Activated B cell treated with CpG ODN at 0.5 μM for 24 hours (primary cell): Measurements from ENCODE around the gene TRIP10. TPM values are rescaled to one million over a fixed set of nuclear protein-coding genes. Genes with fewer than 3 reads are reported as not detected.
"Not testable (repeated sequence)": the region's sequence is repeated elsewhere in the genome, so short reads cannot be mapped to it uniquely, and the experiment has no call there.

Experiments used
- ATAC-seq: fragments of 200-7000 bp; cut with Tn5 transposase; one replicate; pipeline ENCODE4 v1.10.0; 2021; ENCODE audit warnings: low read depth, mild to moderate bottlenecking, moderate library complexity
- CTCF ChIA-PET: fragments of 350-600 bp; sonication (Branson Sonifier 250); formaldehyde crosslinking; loops from one replicate; lab custom pipeline; 2021; ENCODE audit warnings: antibody characterized with exemption; lab: Charles Lee
- POLR2A ChIA-PET: fragments of 350-600 bp; sonication (Branson Sonifier 250); formaldehyde crosslinking; loops from one replicate; lab custom pipeline; 2021; ENCODE audit warnings: antibody characterized with exemption; lab: Charles Lee
- DNase-seq: peaks from one replicate; pipeline ENCODE4 v3.0.0; 2022
- H3K27ac Mint-ChIP-seq: one replicate; pipeline ENCODE4 v1.8.0; 2020; ENCODE audit warnings: mixed read lengths
- H3K27me3 Mint-ChIP-seq: one replicate; pipeline ENCODE4 v1.8.0; 2021; ENCODE audit warnings: mixed read lengths
- H3K36me3 Mint-ChIP-seq: one replicate; pipeline ENCODE4 v1.8.0; 2021; ENCODE audit warnings: low read depth, mixed read lengths
- H3K4me1 Mint-ChIP-seq: one replicate; pipeline ENCODE4 v1.8.0; 2021; ENCODE audit warnings: mixed read lengths
- H3K4me3 Mint-ChIP-seq: one replicate; pipeline ENCODE4 v1.8.0; 2020; ENCODE audit warnings: mild to moderate bottlenecking, mixed read lengths
- H3K9me3 Mint-ChIP-seq: one replicate; pipeline ENCODE4 v1.8.0; 2020; ENCODE audit warnings: mixed read lengths
- intact Hi-C: fragments of 100-400 bp; cut with micrococcal nuclease; formaldehyde crosslinking; loops from one replicate; pipeline ENCODE4 v1.15.1; 2024
- total RNA-seq: library from RNA; stranded (reverse); gene quantifications from 2 replicates; pipeline ENCODE4 v1.2.3, GENCODE V29; 2022
- TF ChIP-seq, protein P1 (sequence below): fragments of 200-600 bp; IDR thresholded peaks from one replicate; pipeline ENCODE4 v1.8.0; 2022; ENCODE audit warnings: antibody characterized with exemption, mild to moderate bottlenecking

TRIP10 gene
- total RNA-seq, 1 donor from 2014 or later, result 101 TPM

DNA sequence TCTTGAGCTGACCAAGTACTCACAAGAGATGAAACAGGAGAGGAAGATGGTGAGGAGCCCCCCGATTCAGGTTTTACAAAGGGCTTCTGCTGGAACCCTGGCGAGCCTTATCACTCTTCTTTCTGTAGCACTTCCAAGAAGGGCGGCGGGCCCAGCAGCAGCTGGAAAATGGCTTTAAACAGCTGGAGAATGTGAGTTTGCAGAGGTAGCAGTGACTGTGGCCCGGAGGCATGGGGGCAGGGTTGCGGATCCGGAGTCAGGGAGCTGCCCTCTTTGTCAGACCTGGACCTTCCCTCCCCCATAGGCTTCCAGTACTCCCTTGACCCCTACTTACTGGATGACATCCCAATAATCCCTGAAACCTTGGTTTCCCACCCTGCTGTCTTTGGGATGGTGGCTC lies 3.6 kb downstream of the TRIP10 start:
- Mint-ChIP-seq H3K27ac (no peak overlapping the region), H3K36me3 (peaks cover 60% of the 10 kb centered on the region), H3K9me3 (no peaks in the 10 kb centered on the region), H3K27me3 (no peaks in the 10 kb centered on the region), H3K4me1 (peaks cover 24% of the 10 kb centered on the region), H3K4me3 (no peak overlapping the region)
- TF ChIP-seq, protein P1, sequence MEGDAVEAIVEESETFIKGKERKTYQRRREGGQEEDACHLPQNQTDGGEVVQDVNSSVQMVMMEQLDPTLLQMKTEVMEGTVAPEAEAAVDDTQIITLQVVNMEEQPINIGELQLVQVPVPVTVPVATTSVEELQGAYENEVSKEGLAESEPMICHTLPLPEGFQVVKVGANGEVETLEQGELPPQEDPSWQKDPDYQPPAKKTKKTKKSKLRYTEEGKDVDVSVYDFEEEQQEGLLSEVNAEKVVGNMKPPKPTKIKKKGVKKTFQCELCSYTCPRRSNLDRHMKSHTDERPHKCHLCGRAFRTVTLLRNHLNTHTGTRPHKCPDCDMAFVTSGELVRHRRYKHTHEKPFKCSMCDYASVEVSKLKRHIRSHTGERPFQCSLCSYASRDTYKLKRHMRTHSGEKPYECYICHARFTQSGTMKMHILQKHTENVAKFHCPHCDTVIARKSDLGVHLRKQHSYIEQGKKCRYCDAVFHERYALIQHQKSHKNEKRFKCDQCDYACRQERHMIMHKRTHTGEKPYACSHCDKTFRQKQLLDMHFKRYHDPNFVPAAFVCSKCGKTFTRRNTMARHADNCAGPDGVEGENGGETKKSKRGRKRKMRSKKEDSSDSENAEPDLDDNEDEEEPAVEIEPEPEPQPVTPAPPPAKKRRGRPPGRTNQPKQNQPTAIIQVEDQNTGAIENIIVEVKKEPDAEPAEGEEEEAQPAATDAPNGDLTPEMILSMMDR, result no peak
- intact Hi-C loops, result no loop called here
- DNase-seq, result no peak
- ChIA-PET CTCF (no interaction called here), POLR2A (interaction anchor here (1.5 to 1.8 kb wide), 2 partner anchors 9 to 59 kb away, joined by 3 read pairs; no protein-coding TSS in a partner anchor)
- ATAC-seq, result no peak

DNA sequence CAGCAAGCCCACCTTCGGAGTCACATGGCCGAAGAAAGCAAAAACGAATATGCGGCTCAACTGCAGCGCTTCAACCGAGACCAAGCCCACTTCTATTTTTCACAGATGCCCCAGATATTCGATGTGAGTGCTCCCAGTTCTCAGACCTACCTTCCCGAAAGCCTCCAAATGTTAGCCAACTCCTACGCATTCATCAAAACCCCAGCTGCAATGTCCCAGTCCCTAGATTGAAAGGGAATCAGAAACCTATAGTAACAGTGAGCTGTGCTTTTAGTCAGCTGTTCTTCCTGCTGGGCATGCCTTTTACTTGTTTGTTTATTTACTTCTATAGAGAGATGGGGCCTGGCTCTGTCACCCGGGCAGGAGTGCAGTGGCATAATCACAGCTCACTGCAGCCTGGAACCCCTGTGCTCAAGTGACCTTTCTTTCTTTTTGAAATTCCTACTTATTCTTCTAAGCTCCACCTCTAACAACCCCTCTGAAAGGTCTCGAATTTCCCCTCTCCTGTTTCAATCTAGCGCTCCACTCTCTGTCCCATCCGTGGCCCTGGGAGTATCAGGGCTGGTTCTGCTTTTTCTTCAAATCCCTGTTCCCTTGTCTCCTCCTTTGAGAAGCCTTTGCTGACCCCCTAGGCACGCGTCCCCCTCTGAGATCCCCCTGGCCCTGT lies 4.4 kb downstream of the TRIP10 start:
- Mint-ChIP-seq H3K9me3 (no peaks in the 10 kb centered on the region), H3K27me3 (no peaks in the 10 kb centered on the region), H3K36me3 (peaks cover 67% of the 10 kb centered on the region), H3K4me1 (peaks cover 16% of the 10 kb centered on the region), H3K4me3 (peak overlapping the region; percentile 4), H3K27ac (no peak overlapping the region)
- TF ChIP-seq, protein P1, result no peak
- ATAC-seq (no peak), DNase-seq (no peak)
- POLR2A ChIA-PET, result interaction anchor here (0.8 to 1.8 kb wide), 3 partner anchors 8 to 59 kb away, joined by 3 read pairs; no protein-coding TSS in a partner anchor
- CTCF ChIA-PET, result no interaction called here
- intact Hi-C loops, result no loop called here

DNA sequence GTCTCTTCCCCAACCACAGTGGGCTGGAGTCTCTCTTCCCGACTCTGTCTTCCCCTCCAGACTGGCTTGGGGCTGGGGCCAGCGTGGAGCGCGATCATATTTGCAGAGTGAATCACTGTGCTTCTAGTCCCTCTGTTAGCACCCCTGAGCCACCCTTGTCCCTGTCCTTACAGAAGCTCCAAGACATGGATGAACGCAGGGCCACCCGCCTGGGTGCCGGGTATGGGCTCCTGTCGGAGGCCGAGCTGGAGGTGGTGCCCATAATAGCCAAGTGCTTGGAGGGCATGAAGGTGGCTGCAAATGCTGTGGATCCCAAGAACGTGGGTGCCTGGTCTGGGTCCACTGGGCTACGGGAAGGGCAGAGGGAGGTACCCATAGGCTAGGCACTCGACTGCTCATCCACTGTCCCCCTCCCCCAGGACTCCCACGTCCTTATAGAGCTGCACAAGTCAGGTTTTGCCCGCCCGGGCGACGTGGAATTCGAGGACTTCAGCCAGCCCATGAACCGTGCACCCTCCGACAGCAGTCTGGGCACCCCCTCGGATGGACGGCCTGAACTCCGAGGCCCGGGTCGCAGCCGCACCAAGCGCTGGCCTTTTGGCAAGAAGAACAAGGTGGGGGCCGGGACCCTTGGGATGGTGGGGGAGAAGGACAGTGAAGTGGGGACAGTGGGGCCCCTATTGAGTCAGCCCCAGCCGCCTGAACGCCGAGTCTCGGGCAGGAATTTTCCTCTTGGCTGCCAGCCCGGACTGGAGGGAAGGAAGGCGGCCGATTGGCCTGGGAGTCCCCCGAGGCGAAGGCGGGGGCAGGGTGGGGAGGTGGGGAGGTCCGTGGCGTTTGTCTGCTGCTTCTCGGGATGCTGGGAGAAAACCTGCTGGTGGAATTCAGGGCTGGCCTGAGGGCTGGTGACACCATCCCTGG lies 5.2 kb downstream of the TRIP10 start:
- Mint-ChIP-seq H3K27ac (no peak overlapping the region), H3K27me3 (no peaks in the 10 kb centered on the region), H3K36me3 (peaks cover 74% of the 10 kb centered on the region), H3K4me3 (no peak overlapping the region), H3K4me1 (peaks cover 11% of the 10 kb centered on the region), H3K9me3 (no peaks in the 10 kb centered on the region)
- ChIA-PET POLR2A (interaction anchor here (0.8 to 1.8 kb wide), 2 partner anchors 9 to 58 kb away, joined by 3 read pairs; no protein-coding TSS in a partner anchor), CTCF (no interaction called here)
- no peak for DNase-seq
- intact Hi-C loops, result no loop called here
- TF ChIP-seq, protein P1, result no peak
- no peak for ATAC-seq

DNA sequence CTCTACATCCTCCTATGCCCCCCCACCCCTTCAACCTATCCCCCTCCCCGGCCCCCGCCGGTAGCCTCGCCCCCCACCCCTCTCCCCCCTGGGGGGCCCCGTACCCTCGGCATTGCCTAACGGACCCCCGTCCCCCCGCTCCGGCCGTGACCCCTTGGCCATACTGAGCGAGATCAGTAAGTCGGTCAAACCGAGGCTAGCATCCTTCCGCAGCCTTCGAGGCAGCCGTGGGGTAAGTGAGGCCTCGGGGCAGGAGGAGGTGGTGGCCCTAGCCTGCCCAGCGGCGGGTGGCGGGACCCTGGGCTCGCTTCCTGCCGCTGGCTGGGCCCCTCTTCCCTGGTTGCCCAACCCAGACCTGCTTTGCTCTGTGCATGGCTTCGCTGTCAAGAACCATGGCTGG lies 6.5 kb downstream of the TRIP10 start:
- ATAC-seq (no peak), DNase-seq (no peak)
- Mint-ChIP-seq H3K4me3 (no peak overlapping the region), H3K9me3 (no peaks in the 10 kb centered on the region), H3K4me1 (peaks cover 9% of the 10 kb centered on the region), H3K36me3 (peaks cover 80% of the 10 kb centered on the region), H3K27ac (no peak overlapping the region), H3K27me3 (no peaks in the 10 kb centered on the region)
- intact Hi-C loops, result no loop called here
- ChIA-PET POLR2A (no interaction called here), CTCF (no interaction called here)
- TF ChIP-seq, protein P1, result no peak

DNA sequence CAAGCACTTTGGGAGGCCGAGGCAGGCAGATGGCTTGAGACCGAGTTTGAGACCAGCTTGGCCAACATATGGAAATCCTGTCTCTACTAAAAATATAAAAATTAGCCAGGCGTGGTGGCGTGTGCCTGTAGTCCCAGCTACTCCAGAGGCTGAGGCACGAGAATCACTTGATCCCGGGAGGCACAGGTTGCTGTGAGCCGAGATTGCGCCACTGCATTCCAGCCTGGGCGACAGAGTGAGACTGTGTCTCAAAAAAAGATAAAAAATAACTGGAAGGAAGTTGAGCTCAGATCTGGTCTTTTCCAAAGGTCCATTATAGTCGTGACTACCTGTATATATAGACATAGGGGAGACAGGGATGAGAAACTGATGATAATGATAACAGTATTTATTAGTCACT lies 9.1 kb downstream of the TRIP10 start:
- H3K4me3 Mint-ChIP-seq, intact Hi-C loops, DNase-seq, H3K4me1 Mint-ChIP-seq, H3K27me3 Mint-ChIP-seq, H3K27ac Mint-ChIP-seq, CTCF ChIA-PET, H3K9me3 Mint-ChIP-seq, ATAC-seq: not testable (repeated sequence)
- peaks cover 74% of the 10 kb centered on the region for H3K36me3 Mint-ChIP-seq
- POLR2A ChIA-PET, result interaction anchor here (0.5 to 0.9 kb wide), 3 partner anchors 15 to 966 kb away, joined by 3 to 5 read pairs (median 3); no protein-coding TSS in a partner anchor
